Stimulated activated naive B cell treated with anti-CD40 and anti-IgM and Interleukin-4, amounts not matched to agents 10 μg/mL and 1 μg/mL and 100 μg/mL, for 72 hours (primary cell): ENCODE measurements around the gene ZNF33A.
A peak's percentile ranks its signal among the peaks of the same experiment; 100 is the strongest.
"Not testable (repeated sequence)": the region's sequence is repeated elsewhere in the genome, so short reads cannot be mapped to it uniquely, and the experiment has no call there.

Source experiments
- ATAC-seq, 2 donors: fragments of 150-1000 bp; cut with Tn5 transposase; replicated peaks; 2 replicates each; pipeline ENCODE4 v1.10.0; 2021; ENCODE audit warnings: moderate library complexity in 1 of 2
- DNase-seq: peaks from one replicate; pipeline ENCODE4 v3.0.0; 2021
- H3K27ac Mint-ChIP-seq: one replicate; pipeline ENCODE4 v1.8.0; 2022; ENCODE audit warnings: mild to moderate bottlenecking, mixed read lengths
- H3K27me3 Mint-ChIP-seq, 2 donors: one replicate each; pipeline ENCODE4 v1.8.0; 2022; ENCODE audit warnings: mixed read lengths in 2 of 2
- H3K36me3 Mint-ChIP-seq, 2 donors: one replicate each; pipeline ENCODE4 v1.8.0; 2022; ENCODE audit warnings: mixed read lengths in 2 of 2, mild to moderate bottlenecking in 1 of 2
- H3K4me1 Mint-ChIP-seq, 2 donors: one replicate each; pipeline ENCODE4 v1.8.0; 2022; ENCODE audit warnings: mixed read lengths in 2 of 2, mild to moderate bottlenecking in 1 of 2
- H3K4me3 Mint-ChIP-seq, 2 donors: one replicate each; pipeline ENCODE4 v1.8.0; 2022; ENCODE audit warnings: mild to moderate bottlenecking in 2 of 2, mixed read lengths in 2 of 2, moderate library complexity in 1 of 2
- H3K9me3 Mint-ChIP-seq, 2 donors: one replicate each; pipeline ENCODE4 v1.8.0; 2022; ENCODE audit warnings: mixed read lengths in 2 of 2, mild to moderate bottlenecking in 1 of 2

The ZNF33A gene

DNA sequence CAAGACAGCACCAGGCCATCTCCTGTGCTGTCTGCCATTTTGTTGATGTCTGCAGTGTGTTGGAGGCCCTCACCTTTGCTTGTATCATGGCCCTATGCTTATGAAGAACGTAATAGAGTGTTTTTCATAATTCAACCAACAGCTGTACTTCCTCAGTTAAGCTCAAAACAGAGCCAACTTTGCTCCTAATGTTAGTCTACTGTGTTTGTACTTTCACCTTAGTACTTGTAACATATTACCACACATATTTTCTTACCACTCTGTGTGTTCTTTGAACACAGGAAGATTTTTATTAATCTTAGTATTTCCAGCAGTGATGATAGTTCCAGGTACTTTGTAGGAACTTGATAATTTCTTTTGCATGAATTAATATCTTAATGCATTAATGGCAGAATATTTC is 5.9 kb downstream of the ZNF33A start:
- ATAC-seq: no peak
- Mint-ChIP-seq H3K27me3 (no peaks in the 10 kb centered on the region), H3K4me3 (no peak overlapping the region), H3K36me3 (peaks cover 51 to 63% of the 10 kb centered on the region in 2 donors), H3K9me3 (peaks cover 10 to 13% of the 10 kb centered on the region in 2 donors), H3K4me1 (peaks cover 16 to 46% of the 10 kb centered on the region in 2 donors), H3K27ac (no peak overlapping the region)
- no peak for DNase-seq

DNA sequence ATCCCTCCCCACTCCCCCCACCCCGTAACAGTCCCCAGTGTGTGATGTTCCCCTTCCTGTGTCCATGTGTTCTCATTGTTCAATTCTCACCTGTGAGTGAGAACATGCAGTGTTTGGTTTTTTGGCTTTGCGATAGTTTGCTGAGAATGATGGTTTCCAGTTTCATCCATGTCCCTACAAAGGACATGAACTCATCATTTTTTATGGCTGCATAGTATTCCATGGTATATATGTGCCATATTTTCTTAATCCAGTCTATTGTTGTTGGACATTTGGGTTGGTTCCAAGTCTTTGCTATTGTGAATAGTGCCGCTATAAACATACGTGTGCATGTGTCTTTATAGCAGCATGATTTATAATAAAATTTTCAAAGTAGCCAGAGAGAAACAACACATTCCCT is 8.6 kb downstream of the ZNF33A start:
- Mint-ChIP-seq H3K36me3 (peaks cover 62 to 78% of the 10 kb centered on the region in 2 donors), H3K4me1 (peaks cover 13 to 32% of the 10 kb centered on the region in 2 donors), H3K9me3 (peaks cover 10 to 13% of the 10 kb centered on the region in 2 donors)
- H3K4me3 Mint-ChIP-seq, DNase-seq, H3K27me3 Mint-ChIP-seq, ATAC-seq, H3K27ac Mint-ChIP-seq: not testable (repeated sequence)

DNA sequence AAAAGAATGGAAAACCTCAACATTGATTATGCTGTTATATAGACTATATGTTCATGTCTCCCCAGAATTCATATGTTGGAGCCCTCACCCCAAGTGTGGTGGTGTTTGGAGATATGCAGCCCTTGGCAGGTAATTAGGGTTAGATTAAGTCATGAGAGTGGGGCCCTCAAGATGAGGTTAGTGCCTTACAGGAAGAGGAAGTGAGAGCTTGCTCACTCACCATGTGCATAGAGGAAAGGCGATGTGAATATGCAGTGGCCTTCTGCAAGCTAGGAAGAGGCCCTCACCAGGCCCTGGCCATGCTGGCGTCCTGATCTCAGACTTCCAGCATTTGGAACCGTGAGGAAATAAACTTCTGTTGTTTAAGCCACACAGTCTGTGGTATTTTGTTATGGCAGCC is 14.8 kb downstream of the ZNF33A start:
- no peak overlapping the region for H3K4me3 Mint-ChIP-seq
- peaks cover 6 to 9% of the 10 kb centered on the region in 2 donors for H3K9me3 Mint-ChIP-seq
- DNase-seq: peak; percentile 23
- H3K36me3 Mint-ChIP-seq: peaks cover 63 to 77% of the 10 kb centered on the region in 2 donors
- ATAC-seq: peak; percentile 95 to 98
- peaks cover 12 to 25% of the 10 kb centered on the region in 2 donors for H3K4me1 Mint-ChIP-seq
- H3K27me3 Mint-ChIP-seq: no peaks in the 10 kb centered on the region
- peak overlapping the region; percentile 52 for H3K27ac Mint-ChIP-seq

DNA sequence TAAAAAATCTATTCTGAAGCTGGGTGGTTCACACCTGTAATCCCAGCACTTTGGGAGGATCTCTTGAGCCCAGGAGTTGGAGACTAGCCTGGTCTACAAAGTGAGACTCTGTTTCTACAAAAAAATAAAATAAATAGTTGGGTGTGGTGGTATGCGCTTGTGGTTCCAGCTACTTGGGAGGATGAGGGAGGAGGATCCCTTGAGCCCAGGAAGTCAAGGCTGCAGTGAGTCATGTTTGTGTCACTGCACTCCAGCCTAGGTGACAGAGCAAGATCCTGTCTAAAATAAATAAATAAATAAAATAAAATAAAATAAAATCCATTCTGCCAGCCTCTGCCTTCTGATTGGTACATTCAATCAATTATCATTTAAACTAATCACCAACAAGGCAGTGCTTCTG is 17.5 kb downstream of the ZNF33A start:
- ATAC-seq (no peak), DNase-seq (no peak)
- Mint-ChIP-seq H3K27ac (no peak overlapping the region), H3K27me3 (no peaks in the 10 kb centered on the region), H3K9me3 (peaks cover 3 to 7% of the 10 kb centered on the region in 2 donors), H3K4me3 (no peak overlapping the region), H3K36me3 (peaks cover 64 to 78% of the 10 kb centered on the region in 2 donors), H3K4me1 (peaks cover 10 to 25% of the 10 kb centered on the region in 2 donors)

DNA sequence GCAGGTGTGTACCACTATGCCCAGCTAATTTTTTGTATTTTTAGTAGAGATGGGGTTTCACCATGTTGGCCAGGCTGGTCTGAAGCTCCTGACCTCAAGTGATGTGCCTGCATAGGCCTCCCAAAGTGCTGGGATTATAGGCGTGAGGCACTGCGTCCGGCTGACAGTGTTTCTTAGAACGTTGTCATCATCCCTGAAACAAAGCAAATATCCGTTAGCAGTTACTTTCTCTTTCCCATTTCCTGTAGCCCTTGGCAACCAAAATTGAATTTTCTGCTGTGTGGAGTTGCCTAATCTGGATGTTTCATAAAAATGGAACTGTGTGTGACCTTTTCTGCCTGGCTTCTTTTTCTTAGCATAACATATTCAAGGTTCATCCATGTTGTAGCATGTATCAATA is 22.4 kb downstream of the ZNF33A start:
- H3K27me3 Mint-ChIP-seq: no peaks in the 10 kb centered on the region
- no peaks in the 10 kb centered on the region for H3K9me3 Mint-ChIP-seq
- no peak overlapping the region for H3K27ac Mint-ChIP-seq
- DNase-seq (no peak), ATAC-seq (no peak)
- peaks cover 61 to 73% of the 10 kb centered on the region in 2 donors for H3K36me3 Mint-ChIP-seq
- H3K4me3 Mint-ChIP-seq: no peak overlapping the region
- H3K4me1 Mint-ChIP-seq: peaks cover 3 to 14% of the 10 kb centered on the region in 2 donors

DNA sequence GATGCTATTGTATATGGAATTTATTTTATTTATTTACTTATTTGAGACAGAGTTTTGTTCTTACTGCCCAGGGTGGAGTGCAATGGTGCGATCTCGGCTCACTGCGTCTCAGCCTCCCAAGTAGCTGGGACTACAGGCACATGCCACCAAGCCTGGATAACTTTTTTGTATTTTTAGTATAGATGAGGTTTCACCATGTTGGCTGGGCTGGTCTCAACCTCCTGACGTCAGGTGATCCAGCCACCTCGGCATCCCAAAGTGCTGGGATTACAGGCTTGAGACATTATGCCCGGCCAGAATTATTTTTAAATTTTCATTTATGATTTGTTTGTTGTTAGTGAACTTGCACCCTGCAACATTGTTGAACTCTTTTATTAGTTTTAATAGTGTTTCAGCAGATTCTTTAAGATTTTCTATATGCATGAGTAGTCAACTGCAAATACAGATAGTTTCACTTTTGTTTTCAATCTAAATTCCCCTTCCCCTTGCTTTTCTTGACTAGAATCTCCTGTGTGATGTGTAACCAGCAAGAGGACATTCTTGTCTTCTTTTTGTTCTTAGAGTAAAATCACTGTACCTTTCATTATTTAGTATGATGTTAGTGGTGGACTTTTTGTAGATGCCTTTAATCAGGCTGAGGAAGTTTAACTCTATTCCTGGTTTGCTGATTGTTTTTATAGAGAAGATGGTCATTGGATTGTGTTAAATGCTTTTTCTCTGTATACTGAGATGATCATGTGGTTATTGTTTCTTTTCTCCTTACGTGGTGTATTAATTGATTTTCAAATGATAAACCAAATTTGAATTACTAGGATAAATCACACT is 27.8 kb downstream of the ZNF33A start:
- Mint-ChIP-seq H3K9me3 (peaks cover 0 to 2% of the 10 kb centered on the region in 2 donors), H3K36me3 (peaks cover 49 to 63% of the 10 kb centered on the region in 2 donors), H3K27me3 (no peaks in the 10 kb centered on the region), H3K4me1 (peaks cover 14 to 37% of the 10 kb centered on the region in 2 donors), H3K4me3 (peak overlapping the region; percentile 67 to 70), H3K27ac (peak overlapping the region; percentile 86)
- ATAC-seq: peak; percentile 78 to 82
- no peak for DNase-seq

DNA sequence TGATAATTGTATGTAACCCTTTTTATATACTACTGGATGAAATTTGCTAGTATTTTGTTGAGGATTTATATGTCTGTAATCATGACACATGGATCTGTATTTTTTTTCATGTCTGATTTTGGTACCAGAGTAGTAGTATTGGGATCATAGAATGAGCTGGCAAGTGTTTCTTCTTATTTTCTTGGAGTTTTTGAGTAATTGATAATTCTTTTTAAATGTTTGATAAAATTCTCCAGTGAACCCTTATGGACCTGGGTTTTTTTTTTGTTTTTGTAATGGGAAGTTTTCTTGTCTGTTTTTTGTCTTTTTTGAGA is 28.4 kb downstream of the ZNF33A start:
- Mint-ChIP-seq H3K27me3 (no peaks in the 10 kb centered on the region), H3K27ac (peak overlapping the region; percentile 86), H3K4me3 (peak overlapping the region; percentile 67 to 70), H3K4me1 (peaks cover 17 to 42% of the 10 kb centered on the region in 2 donors), H3K9me3 (peaks cover 0 to 2% of the 10 kb centered on the region in 2 donors), H3K36me3 (peaks cover 50 to 65% of the 10 kb centered on the region in 2 donors)
- DNase-seq (no peak), ATAC-seq (no peak)

DNA sequence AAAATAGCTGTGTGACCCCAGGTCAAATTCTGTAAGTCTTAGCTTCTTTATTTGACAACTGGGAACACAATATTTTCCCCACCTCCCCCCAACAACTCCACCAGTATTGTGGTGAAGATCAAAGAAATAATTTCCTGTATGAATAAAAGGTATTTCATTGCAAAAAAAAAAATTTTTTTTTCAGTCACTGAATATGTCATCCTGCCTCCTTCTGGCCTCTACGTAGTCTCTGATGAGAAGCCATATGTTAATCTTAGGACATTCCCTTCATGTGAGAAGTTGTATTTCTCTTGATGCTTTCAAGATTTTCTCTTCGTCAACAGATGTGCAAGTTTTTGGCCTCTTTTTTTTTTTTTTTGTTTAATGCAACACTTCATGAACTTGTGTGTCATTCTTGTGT is 33.0 kb downstream of the ZNF33A start:
- H3K36me3 Mint-ChIP-seq: peaks cover 59 to 76% of the 10 kb centered on the region in 2 donors

DNA sequence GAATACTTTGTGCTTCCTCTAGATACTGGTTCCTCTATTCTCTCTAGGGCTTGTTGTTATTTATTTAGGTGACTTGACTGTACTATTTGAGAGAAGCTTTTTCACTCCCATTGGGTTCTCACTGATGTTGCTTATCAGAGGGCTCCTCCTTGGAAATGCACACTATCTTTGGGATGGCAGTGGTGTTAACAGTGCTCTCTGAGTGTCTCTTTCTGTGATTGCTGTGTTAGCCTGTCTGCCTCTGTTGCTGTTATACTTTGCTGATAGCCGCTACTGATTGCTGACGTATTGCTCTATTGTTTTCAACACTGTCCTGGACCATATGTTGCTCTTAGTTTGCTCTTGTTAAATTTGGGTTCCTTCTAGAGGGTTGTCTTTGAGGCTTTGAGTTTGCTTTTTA is 34.7 kb downstream of the ZNF33A start:
- H3K27me3 Mint-ChIP-seq: no peaks in the 10 kb centered on the region
- DNase-seq (no peak), ATAC-seq (no peak)
- peaks cover 4 to 9% of the 10 kb centered on the region in 2 donors for H3K9me3 Mint-ChIP-seq
- no peak overlapping the region for H3K27ac Mint-ChIP-seq
- peaks cover 62 to 76% of the 10 kb centered on the region in 2 donors for H3K36me3 Mint-ChIP-seq
- peaks cover 13 to 20% of the 10 kb centered on the region in 2 donors for H3K4me1 Mint-ChIP-seq
- H3K4me3 Mint-ChIP-seq: no peak overlapping the region

More for the DNA sequence above, 33.0 kb downstream of the ZNF33A start:
- Mint-ChIP-seq H3K4me1 (peaks cover 20 to 34% of the 10 kb centered on the region in 2 donors), H3K9me3 (peaks cover 2 to 5% of the 10 kb centered on the region in 2 donors), H3K27ac (no peak overlapping the region), H3K4me3 (no peak overlapping the region), H3K27me3 (no peaks in the 10 kb centered on the region)
- no peak for DNase-seq
- ATAC-seq: no peak

DNA sequence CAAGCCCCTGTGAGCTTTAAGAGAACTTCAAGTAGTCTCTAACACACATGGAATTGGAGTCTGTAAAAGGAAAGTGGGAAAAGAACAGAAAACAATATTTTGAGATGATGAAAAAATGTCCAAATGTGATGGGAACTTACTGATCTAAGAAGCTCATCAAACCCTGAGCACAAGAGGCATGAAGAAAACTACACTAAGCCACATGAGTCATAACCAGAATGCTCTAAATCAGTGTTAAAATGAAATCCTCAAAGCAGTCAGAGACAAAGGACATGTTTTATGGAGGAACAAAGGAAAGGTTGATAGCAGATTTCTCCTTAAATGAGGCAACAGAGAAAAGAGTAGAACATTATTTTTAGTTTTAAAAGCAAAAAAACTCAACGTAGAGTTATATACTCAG is 37.2 kb downstream of the ZNF33A start:
- Mint-ChIP-seq H3K27ac (no peak overlapping the region), H3K4me3 (no peak overlapping the region), H3K9me3 (peaks cover 4 to 14% of the 10 kb centered on the region in 2 donors), H3K36me3 (peaks cover 55 to 74% of the 10 kb centered on the region in 2 donors), H3K27me3 (no peaks in the 10 kb centered on the region), H3K4me1 (peaks cover 10 to 13% of the 10 kb centered on the region in 2 donors)
- ATAC-seq: no peak
- DNase-seq: no peak

DNA sequence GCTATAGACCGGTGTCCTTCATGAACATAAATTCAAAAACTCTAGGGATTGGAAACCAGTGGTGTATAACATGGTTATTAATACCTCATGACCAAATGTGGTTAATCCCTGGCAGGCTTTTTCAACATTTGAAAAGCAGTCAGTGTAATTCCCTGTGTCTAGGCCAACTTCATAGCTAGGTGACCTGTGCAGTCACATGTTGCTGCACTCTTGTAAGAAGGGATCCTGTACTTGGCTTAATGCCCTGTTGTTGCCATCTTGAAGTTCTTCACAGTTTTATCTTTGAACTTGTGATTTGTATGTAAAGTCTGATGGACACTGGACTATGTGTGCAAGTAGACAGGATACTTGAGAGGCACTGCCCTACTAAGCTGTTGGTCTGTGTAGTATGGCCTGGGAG is 39.7 kb downstream of the ZNF33A start:
- Mint-ChIP-seq H3K4me3 (no peak overlapping the region), H3K27me3 (no peaks in the 10 kb centered on the region), H3K36me3 (peaks cover 61 to 84% of the 10 kb centered on the region in 2 donors), H3K9me3 (peaks cover 17 to 36% of the 10 kb centered on the region in 2 donors), H3K4me1 (peaks cover 6% of the 10 kb centered on the region in 2 donors), H3K27ac (no peak overlapping the region)
- ATAC-seq (no peak), DNase-seq (no peak)

DNA sequence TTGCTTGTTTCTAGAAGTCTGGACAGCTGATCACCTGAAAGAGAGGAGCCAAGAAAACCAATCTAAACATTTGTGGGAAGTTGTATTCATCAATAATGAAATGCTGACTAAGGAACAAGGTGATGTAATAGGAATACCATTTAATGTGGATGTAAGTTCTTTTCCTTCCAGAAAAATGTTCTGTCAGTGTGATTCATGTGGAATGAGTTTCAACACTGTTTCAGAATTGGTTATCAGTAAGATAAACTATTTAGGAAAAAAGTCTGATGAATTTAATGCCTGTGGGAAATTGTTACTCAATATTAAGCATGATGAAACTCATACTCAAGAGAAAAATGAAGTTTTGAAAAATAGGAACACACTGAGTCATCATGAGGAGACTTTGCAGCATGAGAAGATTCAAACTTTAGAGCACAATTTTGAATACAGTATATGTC is 43.9 kb downstream of the ZNF33A start:
- no peak for DNase-seq
- H3K36me3 Mint-ChIP-seq: peaks cover 74 to 84% of the 10 kb centered on the region in 2 donors
- H3K4me1 Mint-ChIP-seq: peaks cover 0 to 2% of the 10 kb centered on the region in 2 donors
- no peak for ATAC-seq
- no peaks in the 10 kb centered on the region for H3K27me3 Mint-ChIP-seq
- peak overlapping the region; percentile 25 for H3K27ac Mint-ChIP-seq
- H3K4me3 Mint-ChIP-seq: no peak overlapping the region
- H3K9me3 Mint-ChIP-seq: peaks cover 30 to 44% of the 10 kb centered on the region in 2 donors

DNA sequence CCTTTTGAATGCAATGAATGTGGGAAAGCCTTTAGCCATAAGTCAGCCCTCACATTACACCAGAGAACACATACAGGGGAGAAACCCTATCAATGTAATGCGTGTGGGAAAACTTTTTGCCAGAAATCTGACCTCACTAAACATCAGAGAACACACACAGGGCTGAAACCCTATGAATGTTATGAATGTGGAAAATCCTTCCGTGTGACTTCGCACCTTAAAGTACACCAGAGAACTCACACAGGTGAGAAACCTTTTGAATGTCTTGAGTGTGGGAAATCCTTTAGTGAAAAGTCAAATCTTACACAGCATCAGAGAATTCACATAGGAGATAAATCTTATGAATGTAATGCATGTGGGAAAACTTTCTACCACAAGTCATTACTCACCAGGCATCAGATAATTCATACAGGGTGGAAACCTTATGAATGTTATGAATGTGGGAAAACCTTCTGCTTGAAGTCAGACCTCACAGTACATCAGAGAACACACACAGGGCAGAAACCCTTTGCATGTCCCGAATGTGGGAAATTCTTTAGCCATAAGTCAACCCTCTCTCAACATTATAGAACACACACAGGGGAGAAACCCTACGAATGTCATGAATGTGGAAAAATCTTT is 44.9 kb downstream of the ZNF33A start:
- peaks cover 74 to 82% of the 10 kb centered on the region in 2 donors for H3K36me3 Mint-ChIP-seq
- ATAC-seq, H3K4me1 Mint-ChIP-seq, H3K4me3 Mint-ChIP-seq, H3K27ac Mint-ChIP-seq, H3K27me3 Mint-ChIP-seq, DNase-seq: not testable (repeated sequence)
- peaks cover 32 to 48% of the 10 kb centered on the region in 2 donors for H3K9me3 Mint-ChIP-seq

DNA sequence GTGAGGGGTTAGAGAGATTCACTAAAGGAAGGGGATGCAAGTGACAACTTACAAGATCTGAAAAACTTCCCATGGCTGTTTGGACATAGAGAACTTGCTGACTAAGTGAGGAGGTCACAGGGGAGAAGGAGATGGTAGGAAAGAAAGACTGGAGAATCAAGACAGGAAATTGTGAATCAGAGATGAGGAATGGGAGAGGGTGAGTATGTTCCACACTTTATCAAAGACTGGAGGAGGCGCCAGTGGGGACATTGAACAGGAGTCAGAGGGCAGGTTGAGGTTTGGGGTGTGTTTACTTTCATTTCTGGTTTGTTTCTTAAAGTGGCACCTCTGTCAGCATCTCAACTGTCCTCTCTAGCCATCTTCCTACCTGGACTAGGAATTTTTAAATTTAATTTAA is 59.2 kb downstream of the ZNF33A start:
- H3K4me3 Mint-ChIP-seq, H3K27me3 Mint-ChIP-seq, H3K36me3 Mint-ChIP-seq, DNase-seq, ATAC-seq, H3K9me3 Mint-ChIP-seq: not testable (repeated sequence)
- Mint-ChIP-seq H3K4me1 (peaks cover 7 to 12% of the 10 kb centered on the region in 2 donors), H3K27ac (peak overlapping the region; percentile 11)
